ENCODE data around the gene FBXL7.
"Not testable (repeated sequence)": the region's sequence is repeated elsewhere in the genome, so short reads cannot be mapped to it uniquely, and the experiment has no call there.

The FBXL7 gene

GRCh38 chr5:15858326-15858725 is 358.3 kb downstream of the FBXL7 start:
- H3K9ac ChIP-seq (ENCODE audit: low read length) = no peak overlapping the region
- H3K27ac ChIP-seq (ENCODE audit: low read depth, low read length) = no peak overlapping the region

DNA sequence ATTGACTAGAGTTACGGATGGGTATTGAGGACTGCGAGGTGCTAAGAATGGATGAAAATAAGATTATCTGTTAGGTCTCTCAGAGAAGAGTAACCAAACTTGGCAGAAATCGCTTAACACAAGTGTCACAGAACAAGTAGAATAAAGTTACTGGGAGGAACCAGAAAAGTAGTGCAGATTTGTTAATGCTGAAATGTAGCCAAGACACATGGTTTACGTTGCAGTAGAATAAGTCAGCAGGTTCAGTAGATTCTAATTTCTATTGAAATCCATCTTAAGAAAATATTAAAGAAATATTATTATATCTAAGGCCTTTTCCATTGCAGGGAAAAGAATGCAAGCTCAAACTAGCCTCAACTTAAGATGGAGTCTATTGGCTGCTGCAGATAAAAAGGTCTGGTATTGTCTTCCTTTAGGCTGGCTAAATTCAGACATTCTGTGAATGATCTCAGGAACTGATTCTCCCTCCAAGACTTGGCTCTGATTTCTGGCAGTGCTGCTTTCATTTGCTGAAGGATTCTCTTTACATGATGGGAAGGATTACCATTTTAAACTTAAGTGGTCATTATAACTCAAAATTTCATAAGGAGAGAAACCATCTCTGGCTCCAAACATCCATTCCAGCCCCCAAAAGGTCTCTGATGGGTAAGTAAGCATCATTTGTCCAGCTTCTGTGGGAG is 364.7 kb downstream of the FBXL7 start:
- Histone ChIP-seq H3K4me1 (ENCODE audit: insufficient read depth, low read length) (peaks cover 4% of the 10 kb centered on the region), H3K36me3 (ENCODE audit: insufficient read depth, low read length) (no peaks in the 10 kb centered on the region), H3K4me3 (ENCODE audit: low read depth in 1 of 2, low read length in 2 of 2) (no peak overlapping the region), H3K27me3 (ENCODE audit: control insufficient read depth in 1 of 2, insufficient read depth in 2 of 2, low read length in 2 of 2) (no peaks in the 10 kb centered on the region), H3K9ac (ENCODE audit: low read length) (no peak overlapping the region), H3K9me3 (ENCODE audit: low read length) (no peaks in the 10 kb centered on the region), H3K27ac (ENCODE audit: low read depth, low read length) (no peak overlapping the region)

More at GRCh38 chr5:15858326-15858725, 358.3 kb downstream of the FBXL7 start:
- no peaks in the 10 kb centered on the region for H3K4me1 ChIP-seq (ENCODE audit: insufficient read depth, low read length)
- H3K9me3 ChIP-seq (ENCODE audit: low read length) = no peaks in the 10 kb centered on the region
- H3K36me3 ChIP-seq (ENCODE audit: insufficient read depth, low read length) = no peaks in the 10 kb centered on the region
- no peak overlapping the region for H3K4me3 ChIP-seq (ENCODE audit: low read depth in 1 of 2, low read length in 2 of 2)
- no peaks in the 10 kb centered on the region for H3K27me3 ChIP-seq (ENCODE audit: control insufficient read depth in 1 of 2, insufficient read depth in 2 of 2, low read length in 2 of 2)

- not testable (repeated sequence) for H3K27me3 ChIP-seq (ENCODE audit: control insufficient read depth in 1 of 2, insufficient read depth in 2 of 2, low read length in 2 of 2); H3K27ac ChIP-seq (ENCODE audit: low read depth, low read length); H3K4me3 ChIP-seq (ENCODE audit: low read depth in 1 of 2, low read length in 2 of 2); H3K4me1 ChIP-seq (ENCODE audit: insufficient read depth, low read length); H3K9ac ChIP-seq (ENCODE audit: low read length); H3K36me3 ChIP-seq (ENCODE audit: insufficient read depth, low read length); H3K9me3 ChIP-seq (ENCODE audit: low read length)
Measured at GRCh38 chr5:15872259-15872658, 372.3 kb downstream of the FBXL7 start.

GRCh38 chr5:15877914-15878313 is 377.9 kb downstream of the FBXL7 start:
- Histone ChIP-seq H3K4me3 (ENCODE audit: low read depth in 1 of 2, low read length in 2 of 2) (no peak overlapping the region), H3K9me3 (ENCODE audit: low read length) (no peaks in the 10 kb centered on the region)

DNA sequence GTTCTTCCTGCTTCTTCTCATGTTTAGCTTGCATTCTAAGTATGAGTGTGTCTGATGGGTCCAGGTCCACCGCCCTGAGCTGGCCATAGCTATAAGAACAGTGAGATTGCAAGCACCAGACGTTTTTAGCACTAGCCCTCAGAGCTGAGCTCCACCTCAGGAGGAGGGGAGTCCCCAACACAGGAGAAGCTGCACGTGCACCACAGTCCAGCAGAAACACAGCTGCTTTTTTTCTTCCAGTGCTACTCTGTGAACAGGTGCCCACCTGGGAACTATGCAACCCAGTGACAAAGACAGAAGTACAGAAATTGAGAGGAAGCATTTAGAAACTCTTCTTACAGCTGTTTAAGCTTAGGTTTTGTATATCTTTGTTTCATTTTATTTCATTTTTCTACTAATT is 380.2 kb downstream of the FBXL7 start:
- Histone ChIP-seq H3K9ac (ENCODE audit: low read length) (no peak overlapping the region), H3K4me3 (ENCODE audit: low read depth in 1 of 2, low read length in 2 of 2) (no peak overlapping the region), H3K9me3 (ENCODE audit: low read length) (no peaks in the 10 kb centered on the region), H3K27me3 (ENCODE audit: control insufficient read depth in 1 of 2, insufficient read depth in 2 of 2, low read length in 2 of 2) (no peaks in the 10 kb centered on the region), H3K36me3 (ENCODE audit: insufficient read depth, low read length) (no peaks in the 10 kb centered on the region), H3K27ac (ENCODE audit: low read depth, low read length) (no peak overlapping the region), H3K4me1 (ENCODE audit: insufficient read depth, low read length) (no peaks in the 10 kb centered on the region)

More at GRCh38 chr5:15877914-15878313, 377.9 kb downstream of the FBXL7 start:
- H3K4me1 ChIP-seq (ENCODE audit: insufficient read depth, low read length) = no peaks in the 10 kb centered on the region
- H3K27ac ChIP-seq (ENCODE audit: low read depth, low read length) = no peak overlapping the region
- H3K36me3 ChIP-seq (ENCODE audit: insufficient read depth, low read length) = no peaks in the 10 kb centered on the region
- H3K9ac ChIP-seq (ENCODE audit: low read length) = no peak overlapping the region
- H3K27me3 ChIP-seq (ENCODE audit: control insufficient read depth in 1 of 2, insufficient read depth in 2 of 2, low read length in 2 of 2) = no peaks in the 10 kb centered on the region

GRCh38 chr5:15885156-15885555 is 385.2 kb downstream of the FBXL7 start:
- H3K27ac ChIP-seq (ENCODE audit: low read depth, low read length) = no peak overlapping the region
- no peaks in the 10 kb centered on the region for H3K9me3 ChIP-seq (ENCODE audit: low read length)
- H3K4me1 ChIP-seq (ENCODE audit: insufficient read depth, low read length) = peaks cover 12% of the 10 kb centered on the region
- H3K9ac ChIP-seq (ENCODE audit: low read length) = no peak overlapping the region
- H3K36me3 ChIP-seq (ENCODE audit: insufficient read depth, low read length) = no peaks in the 10 kb centered on the region
- no peaks in the 10 kb centered on the region for H3K27me3 ChIP-seq (ENCODE audit: control insufficient read depth in 1 of 2, insufficient read depth in 2 of 2, low read length in 2 of 2)
- H3K4me3 ChIP-seq (ENCODE audit: low read depth in 1 of 2, low read length in 2 of 2) = no peak overlapping the region

DNA sequence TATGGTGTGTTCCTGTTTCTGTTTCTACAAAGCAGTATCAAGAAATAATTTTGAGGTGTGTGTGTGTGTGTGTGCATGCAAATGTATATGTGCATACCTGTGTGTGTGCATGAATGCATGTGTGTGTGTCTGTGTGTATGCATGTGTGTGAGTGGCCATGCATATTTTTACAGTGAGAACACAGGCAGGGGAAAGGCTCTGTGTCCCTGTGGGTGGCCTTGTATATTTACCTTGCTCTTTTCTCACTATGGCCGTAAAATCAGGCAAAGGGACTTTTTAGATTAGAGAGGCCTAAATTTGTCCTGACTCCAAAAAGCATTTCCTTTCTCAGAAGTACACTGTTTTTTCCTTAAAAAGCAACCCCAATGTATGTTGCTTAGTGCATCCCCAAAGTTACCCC is 386.2 kb downstream of the FBXL7 start:
- Histone ChIP-seq H3K27ac (ENCODE audit: low read depth, low read length) (no peak overlapping the region), H3K36me3 (ENCODE audit: insufficient read depth, low read length) (no peaks in the 10 kb centered on the region), H3K9ac (ENCODE audit: low read length) (no peak overlapping the region), H3K9me3 (ENCODE audit: low read length) (no peaks in the 10 kb centered on the region), H3K4me3 (ENCODE audit: low read depth in 1 of 2, low read length in 2 of 2) (no peak overlapping the region), H3K27me3 (ENCODE audit: control insufficient read depth in 1 of 2, insufficient read depth in 2 of 2, low read length in 2 of 2) (no peaks in the 10 kb centered on the region), H3K4me1 (ENCODE audit: insufficient read depth, low read length) (peaks cover 12% of the 10 kb centered on the region)

GRCh38 chr5:15887093-15887492 is 387.1 kb downstream of the FBXL7 start:
- peaks cover 12% of the 10 kb centered on the region for H3K4me1 ChIP-seq (ENCODE audit: insufficient read depth, low read length)
- H3K9ac ChIP-seq (ENCODE audit: low read length) = no peak overlapping the region
- no peaks in the 10 kb centered on the region for H3K36me3 ChIP-seq (ENCODE audit: insufficient read depth, low read length)
- no peak overlapping the region for H3K4me3 ChIP-seq (ENCODE audit: low read depth in 1 of 2, low read length in 2 of 2)
- no peak overlapping the region for H3K27ac ChIP-seq (ENCODE audit: low read depth, low read length)
- no peaks in the 10 kb centered on the region for H3K9me3 ChIP-seq (ENCODE audit: low read length)
- H3K27me3 ChIP-seq (ENCODE audit: control insufficient read depth in 1 of 2, insufficient read depth in 2 of 2, low read length in 2 of 2) = no peaks in the 10 kb centered on the region

DNA sequence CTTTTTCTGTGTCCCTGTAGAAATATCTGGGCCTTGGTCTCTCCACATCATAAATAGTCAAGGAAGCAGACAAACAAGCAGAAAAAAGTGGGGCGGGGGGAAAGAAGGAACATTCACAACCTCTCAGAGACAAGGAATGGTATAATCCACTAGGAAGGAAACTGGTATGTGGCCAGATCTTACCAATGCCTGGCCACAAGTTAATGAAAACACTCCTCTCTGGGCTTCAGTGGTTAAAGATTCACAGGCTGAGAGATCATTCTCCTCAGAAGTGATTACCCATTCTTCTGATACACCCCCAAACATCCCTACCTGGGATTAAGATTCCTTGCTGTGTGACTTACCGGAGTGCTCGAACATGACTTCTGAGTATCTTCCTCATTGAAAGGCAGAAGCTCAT is 389.0 kb downstream of the FBXL7 start:
- Histone ChIP-seq H3K36me3 (ENCODE audit: insufficient read depth, low read length) (no peaks in the 10 kb centered on the region), H3K27ac (ENCODE audit: low read depth, low read length) (no peak overlapping the region), H3K4me1 (ENCODE audit: insufficient read depth, low read length) (peaks cover 12% of the 10 kb centered on the region), H3K4me3 (ENCODE audit: low read depth in 1 of 2, low read length in 2 of 2) (no peak overlapping the region), H3K27me3 (ENCODE audit: control insufficient read depth in 1 of 2, insufficient read depth in 2 of 2, low read length in 2 of 2) (no peaks in the 10 kb centered on the region), H3K9me3 (ENCODE audit: low read length) (no peaks in the 10 kb centered on the region), H3K9ac (ENCODE audit: low read length) (no peak overlapping the region)

DNA sequence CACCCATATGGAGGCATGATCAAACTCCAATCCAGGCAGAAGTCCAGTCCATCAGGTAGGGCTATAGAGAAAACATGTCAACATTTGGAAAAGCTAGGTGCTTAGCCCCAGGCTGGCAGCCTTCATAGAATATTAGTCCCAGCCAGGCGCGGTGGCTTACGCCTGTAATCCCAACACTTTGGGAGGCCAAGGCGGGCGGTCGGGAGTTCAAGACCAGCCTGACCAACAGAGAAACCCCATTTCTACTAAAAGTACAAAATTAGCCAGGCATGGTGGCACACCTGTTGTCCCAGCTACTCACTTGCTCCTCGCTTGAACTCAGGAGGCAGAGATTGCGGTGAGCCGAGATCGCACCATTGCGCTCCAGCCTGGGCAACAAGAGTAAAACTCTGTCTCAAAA is 393.9 kb downstream of the FBXL7 start:
- Histone ChIP-seq H3K9me3 (ENCODE audit: low read length) (no peaks in the 10 kb centered on the region), H3K27me3 (ENCODE audit: control insufficient read depth in 1 of 2, insufficient read depth in 2 of 2, low read length in 2 of 2) (no peaks in the 10 kb centered on the region), H3K27ac (ENCODE audit: low read depth, low read length) (no peak overlapping the region), H3K4me3 (ENCODE audit: low read depth in 1 of 2, low read length in 2 of 2) (no peak overlapping the region), H3K9ac (ENCODE audit: low read length) (no peak overlapping the region), H3K36me3 (ENCODE audit: insufficient read depth, low read length) (no peaks in the 10 kb centered on the region), H3K4me1 (ENCODE audit: insufficient read depth, low read length) (no peaks in the 10 kb centered on the region)

- Histone ChIP-seq H3K4me3 (ENCODE audit: low read depth in 1 of 2, low read length in 2 of 2) (no peak overlapping the region), H3K9ac (ENCODE audit: low read length) (no peak overlapping the region), H3K27me3 (ENCODE audit: control insufficient read depth in 1 of 2, insufficient read depth in 2 of 2, low read length in 2 of 2) (no peaks in the 10 kb centered on the region), H3K4me1 (ENCODE audit: insufficient read depth, low read length) (peaks cover 5% of the 10 kb centered on the region), H3K36me3 (ENCODE audit: insufficient read depth, low read length) (no peaks in the 10 kb centered on the region), H3K27ac (ENCODE audit: low read depth, low read length) (no peak overlapping the region), H3K9me3 (ENCODE audit: low read length) (no peaks in the 10 kb centered on the region)
Measured at GRCh38 chr5:15897656-15898055, 397.7 kb downstream of the FBXL7 start.

DNA sequence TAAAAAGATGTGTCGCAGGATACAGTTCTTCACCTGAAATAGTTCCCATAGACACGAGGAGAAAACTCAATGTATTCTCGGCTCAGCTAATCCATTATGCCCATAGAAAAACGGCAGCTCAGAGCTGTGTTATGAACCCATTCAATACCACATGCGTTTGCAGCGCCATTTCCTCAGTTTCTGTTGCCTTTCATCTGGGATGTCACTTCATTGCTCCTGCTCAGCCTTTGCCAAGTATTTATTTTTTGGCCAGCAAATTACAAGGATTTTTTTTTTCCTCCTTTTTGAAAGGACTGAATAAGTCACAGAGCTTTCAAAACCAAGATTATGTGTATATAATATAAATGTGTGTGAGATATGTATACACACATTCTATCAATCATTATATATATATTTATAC is 398.7 kb downstream of the FBXL7 start:
- Histone ChIP-seq H3K36me3 (ENCODE audit: insufficient read depth, low read length) (no peaks in the 10 kb centered on the region), H3K9ac (ENCODE audit: low read length) (no peak overlapping the region), H3K4me3 (ENCODE audit: low read depth in 1 of 2, low read length in 2 of 2) (no peak overlapping the region), H3K9me3 (ENCODE audit: low read length) (no peaks in the 10 kb centered on the region), H3K4me1 (ENCODE audit: insufficient read depth, low read length) (peaks cover 5% of the 10 kb centered on the region), H3K27ac (ENCODE audit: low read depth, low read length) (no peak overlapping the region), H3K27me3 (ENCODE audit: control insufficient read depth in 1 of 2, insufficient read depth in 2 of 2, low read length in 2 of 2) (no peaks in the 10 kb centered on the region)
